HG03565 (cell line): Measurements from ENCODE around the gene CORO7.

Experiments used
- ATAC-seq: cut with Tn5 transposase; IDR thresholded peaks from one replicate; pipeline ENCODE4 v1.9.1; 2021; ENCODE audit warnings: mild to moderate bottlenecking, moderate library complexity; ENCODE audit not compliant: unreplicated experiment

The CORO7 gene

DNA sequence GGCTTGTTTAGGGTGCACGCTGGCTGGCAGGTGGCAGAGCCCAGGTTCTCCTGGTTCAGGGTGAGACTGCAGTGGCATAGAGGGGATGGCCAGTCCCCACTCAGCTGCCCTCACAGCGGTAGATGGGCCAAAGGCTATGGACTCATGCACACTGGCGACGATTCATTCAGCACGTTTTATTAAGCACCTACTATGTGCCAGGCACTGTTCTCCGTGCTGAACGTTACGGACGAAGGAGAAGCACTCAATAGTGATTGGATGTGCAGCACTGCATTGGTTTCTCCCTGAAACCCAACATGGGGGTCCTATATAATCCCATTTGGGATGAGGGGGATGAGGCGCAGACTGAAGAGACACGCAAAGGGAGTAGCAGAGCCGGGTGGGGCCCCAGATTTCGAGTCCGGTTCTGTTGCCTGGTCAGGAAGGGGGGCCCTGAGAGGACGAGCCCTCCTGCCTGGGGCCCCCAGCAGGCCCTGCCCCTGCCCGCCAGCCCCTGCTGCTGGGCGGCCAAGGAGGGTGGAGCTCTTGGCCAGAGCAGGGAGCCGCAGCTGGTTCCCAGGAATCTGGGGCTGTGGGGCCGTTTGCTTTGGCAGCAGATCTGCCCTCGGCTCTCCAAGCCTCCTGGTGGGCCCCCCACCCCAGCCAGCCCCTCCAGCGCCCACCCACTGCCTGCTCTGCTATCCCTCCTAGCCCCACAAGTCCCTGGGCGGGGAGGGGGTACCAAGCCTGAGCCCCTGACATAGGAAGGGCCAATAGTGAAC is 91.7 kb downstream of the CORO7 start:
- no peak for ATAC-seq

DNA sequence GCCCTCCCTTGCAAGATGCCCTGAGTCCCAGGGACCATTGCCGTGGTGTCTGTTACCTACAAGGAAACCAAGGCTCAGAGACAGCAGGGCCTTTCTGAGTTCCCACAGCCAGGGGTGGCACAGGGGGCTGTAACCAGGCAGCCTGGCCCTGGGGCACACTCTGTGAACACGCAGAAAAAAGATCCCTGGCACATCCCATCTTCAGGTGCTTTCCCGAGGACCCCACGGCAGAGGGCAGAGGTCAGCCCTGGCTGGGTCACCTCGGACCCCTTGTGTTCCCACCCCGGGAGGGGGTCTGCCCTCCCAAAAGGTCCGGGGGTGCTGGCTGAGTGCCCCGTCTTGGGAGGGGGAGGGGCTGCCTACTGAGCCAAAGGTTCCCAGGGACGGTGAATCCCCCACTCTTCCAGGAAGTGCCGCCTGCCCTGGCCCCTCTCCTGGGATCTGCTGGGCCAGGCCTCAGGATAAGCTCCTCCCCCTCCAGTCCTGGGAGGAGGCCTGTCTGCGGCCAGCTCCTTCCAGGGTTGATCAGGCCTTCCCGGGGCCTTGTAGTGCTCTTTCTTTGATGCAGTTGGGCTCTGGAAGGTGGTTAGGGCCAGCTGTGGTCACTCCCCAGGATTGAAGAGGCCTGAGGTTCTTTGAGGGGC is 92.4 kb downstream of the CORO7 start:
- ATAC-seq: no peak

DNA sequence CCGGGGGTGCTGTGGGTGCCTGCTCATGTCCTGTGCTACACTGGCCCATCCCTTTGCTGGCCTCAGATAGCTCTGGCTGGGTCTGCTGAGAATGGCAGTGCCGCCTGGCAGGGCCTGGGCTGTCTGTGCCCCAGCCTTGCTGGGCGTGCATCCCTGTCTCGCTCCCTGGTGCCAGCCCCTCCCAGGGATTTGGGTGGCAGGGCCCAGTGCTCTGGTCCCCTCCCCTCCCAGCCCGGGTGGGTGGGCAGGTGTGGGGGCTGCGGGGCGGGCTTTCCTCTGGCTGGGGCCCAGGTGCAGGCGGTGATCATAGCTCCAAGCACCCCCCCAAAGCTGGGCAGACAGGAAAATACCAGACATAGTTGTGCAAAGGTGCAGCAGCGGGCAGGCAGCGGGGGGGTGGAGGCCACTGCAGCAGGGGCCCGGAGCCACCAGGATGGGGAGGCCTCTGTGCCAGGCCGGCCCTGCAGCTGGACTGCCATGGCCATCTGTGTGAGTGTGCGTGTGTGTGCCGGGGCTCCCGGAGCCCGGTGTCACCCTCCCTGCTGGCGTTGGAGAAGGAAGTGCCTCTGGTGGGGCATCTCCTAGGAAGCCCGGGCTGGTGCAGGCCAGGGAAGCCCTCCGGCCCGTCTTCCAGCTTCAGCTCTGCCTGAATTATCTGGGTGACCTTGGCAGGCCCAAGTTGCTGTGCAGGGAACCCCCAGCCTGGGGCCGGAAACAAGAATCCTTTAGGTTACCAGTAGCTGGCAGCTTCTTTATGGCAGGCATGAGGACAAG is 93.1 kb downstream of the CORO7 start:
- ATAC-seq: no peak

DNA sequence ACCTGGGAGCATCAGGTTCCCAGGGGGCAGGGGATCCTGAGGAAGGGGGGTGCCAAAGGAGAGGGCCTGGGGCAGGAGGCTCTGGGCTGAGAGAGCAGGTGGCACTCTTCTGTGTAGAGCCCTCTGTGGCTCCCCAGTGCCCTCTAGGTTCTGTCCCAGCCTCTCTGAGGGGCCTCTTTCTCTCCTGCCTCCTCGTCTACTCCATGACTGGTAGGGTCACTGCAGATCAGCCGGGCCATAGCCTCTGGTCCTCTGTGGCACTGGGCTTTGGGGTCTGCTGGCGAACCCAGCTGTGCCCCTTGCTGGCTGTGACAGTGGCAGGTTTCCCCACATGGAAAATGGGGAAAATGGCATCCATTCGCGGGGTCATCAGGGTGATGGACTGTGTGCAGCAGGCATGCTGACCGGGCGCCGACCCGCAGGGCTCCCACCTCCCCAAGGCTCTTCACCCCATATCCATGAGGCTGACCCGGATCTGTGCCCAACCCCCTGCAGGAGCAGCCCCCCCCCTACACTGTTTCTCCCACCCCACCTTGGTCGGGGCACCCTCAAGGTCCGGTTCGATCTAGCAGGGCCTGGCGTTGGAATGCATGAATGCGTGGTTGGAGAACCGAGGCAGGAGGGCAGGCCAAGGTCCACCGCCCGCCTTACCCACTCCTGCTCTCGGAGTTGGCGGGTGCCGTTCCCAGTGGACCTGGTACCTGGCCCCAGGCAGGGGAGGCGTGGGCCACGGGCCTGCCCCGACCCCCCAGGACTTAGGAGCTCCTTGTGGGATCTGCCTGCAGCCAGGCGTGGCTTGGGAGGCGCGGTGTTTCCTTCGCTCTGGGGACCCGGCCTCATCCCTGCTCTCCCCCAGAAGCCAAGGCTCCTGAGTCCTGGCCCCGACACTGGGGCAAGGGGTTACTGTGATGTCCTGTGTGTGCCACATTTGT is 94.0 kb downstream of the CORO7 start:
- ATAC-seq: no peak

DNA sequence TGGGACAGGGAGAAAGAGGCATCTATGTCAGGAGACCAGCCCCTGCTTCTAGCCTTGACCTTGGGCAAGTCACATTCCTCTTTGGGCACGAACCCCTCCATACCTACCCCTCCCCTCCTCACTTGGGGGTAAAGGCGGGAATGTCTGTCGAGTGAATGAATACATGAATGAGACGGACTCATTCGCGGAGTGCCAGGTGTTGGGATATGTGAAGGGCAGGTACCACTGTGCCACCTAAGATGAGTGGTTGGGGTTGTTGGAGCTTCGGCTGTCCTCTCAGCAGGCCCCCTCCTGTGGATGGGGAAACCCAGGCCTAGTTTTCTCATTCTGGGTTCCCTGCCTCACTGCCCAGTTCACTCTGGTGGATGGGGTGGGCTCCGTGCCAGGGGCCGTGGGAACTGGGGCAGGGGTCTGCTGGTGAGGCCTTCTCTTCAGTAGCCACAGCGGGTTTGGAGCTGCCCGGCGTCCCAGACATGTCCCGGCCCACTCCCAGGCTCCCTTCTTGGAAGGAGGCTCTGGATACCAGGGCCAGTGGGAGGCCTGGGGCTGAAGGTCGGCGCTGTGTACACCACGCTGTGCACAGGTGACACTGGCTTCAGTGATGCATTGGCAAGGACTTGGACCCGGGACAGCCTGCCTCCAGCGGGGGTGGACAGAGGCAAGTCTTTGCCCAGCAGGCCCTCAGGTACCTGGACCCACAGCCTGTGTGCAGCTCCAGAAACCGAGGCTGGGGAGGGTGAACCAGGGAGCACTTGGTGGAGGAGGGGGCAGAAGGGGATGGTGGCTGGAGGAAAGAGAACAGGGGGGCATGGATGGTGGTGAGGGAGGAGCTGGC is 94.9 kb downstream of the CORO7 start:
- no peak for ATAC-seq

DNA sequence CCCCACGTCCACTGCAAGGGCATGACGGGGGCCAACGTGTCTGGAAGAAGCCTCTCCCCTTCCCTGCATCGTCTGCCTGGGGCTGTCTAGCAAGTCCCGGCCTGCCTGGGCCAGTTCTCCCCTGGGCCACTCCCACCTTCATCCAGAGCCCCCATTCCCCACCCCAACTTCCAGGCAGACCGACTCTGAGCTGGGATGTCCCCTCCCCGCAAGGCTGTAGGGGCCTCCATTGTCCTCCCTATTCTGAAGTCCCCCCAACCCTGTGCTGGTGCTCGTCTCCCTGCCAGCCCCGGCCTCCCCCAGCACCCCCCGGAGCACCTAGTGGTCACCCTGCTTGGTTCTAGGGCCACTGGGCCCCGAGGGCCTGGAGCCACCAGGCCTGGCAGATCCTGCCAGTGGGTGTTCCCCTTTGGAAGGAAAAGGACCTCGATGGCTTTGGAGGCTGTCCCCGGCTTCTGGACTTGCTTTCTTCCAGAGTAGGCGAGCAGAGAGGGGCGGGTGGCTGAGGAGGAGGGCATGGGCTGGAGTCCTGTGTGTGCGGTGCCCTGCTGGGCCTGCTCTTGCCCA is 95.7 kb downstream of the CORO7 start:
- no peak for ATAC-seq

DNA sequence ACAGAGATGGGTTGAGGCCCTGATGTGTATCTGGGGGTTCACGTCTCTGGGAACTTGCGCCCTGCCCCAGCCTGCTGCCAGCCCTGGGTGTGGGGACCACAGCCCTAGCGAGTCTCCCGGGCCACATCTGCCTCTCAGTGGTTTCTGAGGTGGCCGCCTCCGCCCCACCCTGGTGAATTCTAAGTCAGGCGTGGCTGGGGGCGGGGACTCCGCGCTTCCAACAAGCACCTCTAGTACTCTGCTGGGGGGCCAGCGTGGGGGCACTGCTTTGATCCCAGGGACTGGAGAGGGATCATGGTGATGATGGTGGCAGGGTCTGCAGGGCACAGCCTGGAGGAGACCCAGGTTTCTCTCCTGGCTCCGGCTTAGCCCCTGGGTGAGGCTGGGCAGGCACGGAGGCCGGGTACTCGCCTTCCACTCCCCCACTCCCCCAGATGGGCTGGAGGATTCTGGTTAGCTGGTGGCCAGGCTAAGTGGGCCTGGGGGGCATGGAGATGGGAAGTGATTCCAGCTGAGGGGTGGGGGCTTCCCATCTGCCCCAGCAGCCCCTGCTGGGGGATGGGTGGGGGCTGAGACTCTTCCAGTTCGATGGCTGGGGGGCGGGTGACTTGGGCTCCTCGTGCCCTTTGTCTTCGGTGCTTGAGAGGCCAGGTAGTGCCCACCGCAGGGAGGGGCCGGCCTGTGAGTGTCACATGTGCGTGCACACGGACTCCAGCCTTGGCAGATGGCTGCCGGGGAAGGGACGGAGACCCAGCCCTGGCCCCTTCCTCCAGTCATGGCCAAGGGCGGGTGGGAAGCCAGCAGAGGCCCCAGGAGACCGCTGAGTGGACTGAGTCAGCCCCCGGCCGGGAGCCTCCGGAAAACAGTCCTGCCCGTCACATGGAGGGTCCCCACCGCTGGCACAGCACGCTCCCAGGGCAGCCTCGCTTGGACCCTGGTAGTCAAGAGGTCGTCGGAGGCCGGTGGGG is 96.7 kb downstream of the CORO7 start:
- ATAC-seq: no peak

DNA sequence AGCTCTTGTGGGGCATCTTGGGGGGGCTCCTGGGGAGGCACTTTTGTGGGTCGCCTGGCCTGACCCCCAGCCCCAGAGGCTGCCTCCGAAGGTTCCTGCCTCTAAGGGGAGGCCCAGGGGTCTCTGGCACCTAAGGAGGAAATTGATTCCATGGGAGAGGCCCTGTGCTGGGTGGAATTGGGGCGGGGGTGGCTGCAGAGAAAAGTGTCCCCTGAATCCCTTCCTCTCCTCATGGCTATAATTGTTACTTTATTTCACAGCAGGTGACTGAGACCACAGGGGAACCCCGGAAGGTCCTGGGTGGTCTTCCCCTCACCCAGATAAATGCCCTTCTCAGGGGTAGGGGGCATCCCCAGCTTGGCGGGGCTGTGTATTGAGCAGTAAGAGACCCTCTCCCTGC is 97.4 kb downstream of the CORO7 start:
- no peak for ATAC-seq

DNA sequence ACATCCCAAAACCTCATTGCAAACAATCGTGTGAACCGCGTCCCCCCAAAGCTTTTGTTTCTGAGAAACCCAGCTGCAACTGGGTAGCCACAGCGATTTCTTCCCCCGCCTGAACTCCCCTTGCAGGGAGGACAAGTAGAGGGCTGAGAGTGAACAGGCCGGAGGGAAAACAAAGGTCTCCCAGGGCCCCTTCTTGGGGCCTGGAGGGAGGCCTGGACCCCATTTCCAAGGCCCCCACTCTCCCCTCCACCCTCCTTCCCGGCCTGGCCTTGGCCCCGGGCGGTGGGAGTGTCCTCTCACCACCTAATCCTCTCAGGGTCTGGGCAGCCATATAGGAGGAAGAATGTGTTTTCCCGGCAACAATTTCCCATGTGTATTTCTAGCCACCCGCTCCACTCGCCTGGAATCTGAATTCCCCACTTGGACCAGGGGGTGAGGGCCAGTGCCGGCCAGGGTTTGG is 97.9 kb downstream of the CORO7 start:
- ATAC-seq: no peak

DNA sequence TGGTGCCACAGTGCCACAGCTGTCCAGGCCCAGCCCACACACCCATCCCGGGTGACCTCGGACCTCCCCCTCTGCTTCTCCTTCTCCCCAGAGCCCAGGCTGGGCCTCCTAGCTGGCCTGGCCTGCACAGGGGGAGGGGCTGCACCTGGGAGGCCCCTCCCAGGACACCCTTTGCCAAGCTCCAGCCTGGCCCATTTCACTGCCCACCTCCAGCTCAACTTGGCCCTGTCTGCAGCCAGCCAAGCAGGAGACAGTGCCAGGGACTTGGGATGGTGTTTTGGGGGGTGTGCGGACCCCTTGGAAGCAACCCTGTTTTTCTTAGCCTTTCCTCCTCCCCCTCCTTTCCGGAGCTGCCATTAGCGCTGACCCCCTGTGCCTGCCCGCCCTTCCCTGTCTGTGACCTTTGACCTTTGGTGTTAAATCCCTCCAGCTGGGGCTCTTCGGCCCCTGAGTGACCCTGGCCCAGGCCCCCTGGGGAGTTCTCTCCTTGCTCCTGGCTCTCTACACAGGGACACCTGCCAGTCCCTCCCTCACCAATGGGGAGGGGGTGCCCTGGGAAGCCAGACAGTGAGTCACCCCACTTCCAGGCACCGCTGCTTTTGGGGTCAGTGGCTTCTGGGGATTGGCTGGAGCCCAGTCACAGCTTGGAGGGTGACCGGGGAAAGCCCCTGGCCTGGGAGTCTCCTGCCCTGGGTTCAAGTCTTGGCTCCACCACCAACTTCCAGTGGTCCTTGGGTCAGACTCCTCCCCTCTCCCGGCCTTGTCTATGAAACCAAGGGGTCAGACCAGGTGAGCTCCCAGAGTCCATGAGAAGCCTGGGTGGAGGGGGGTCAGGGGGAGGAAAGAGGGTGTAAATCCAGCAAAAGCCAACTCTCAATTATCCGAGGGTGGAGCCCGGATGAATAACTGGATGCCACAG is 98.6 kb downstream of the CORO7 start:
- no peak for ATAC-seq

DNA sequence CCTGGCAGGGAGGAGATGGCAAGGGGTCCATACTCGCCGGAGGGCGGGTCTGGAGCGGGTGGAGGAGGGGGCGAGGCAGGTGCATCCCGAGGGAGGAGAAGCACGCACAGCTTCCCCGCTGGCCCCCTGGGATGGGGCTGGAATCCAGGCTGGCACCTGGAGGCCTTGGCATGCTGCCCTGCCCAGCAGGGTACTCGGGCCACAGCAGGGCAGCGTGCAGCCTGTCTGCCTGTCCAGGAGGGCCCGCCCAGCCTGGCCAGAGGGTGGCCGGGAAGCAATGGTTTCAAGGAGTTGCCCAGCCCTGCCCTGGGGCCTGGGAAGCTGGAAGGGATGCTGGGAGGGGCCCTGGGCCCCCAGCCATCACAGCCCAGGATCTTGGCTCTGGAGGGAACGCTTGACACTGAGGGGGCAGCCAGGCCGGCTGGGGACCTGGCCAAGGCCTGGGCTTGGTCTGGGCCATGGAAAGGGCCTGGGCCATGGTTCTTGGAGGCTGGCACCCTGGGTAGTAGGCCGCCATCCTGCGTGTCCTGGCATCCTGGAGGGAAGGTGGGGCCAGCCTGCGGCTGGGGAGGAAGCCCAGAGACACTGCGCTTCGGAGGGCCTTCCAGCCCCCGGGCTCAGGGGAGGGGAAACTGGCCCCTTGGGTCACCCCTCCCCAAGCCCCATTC is 99.4 kb downstream of the CORO7 start:
- ATAC-seq: no peak

DNA sequence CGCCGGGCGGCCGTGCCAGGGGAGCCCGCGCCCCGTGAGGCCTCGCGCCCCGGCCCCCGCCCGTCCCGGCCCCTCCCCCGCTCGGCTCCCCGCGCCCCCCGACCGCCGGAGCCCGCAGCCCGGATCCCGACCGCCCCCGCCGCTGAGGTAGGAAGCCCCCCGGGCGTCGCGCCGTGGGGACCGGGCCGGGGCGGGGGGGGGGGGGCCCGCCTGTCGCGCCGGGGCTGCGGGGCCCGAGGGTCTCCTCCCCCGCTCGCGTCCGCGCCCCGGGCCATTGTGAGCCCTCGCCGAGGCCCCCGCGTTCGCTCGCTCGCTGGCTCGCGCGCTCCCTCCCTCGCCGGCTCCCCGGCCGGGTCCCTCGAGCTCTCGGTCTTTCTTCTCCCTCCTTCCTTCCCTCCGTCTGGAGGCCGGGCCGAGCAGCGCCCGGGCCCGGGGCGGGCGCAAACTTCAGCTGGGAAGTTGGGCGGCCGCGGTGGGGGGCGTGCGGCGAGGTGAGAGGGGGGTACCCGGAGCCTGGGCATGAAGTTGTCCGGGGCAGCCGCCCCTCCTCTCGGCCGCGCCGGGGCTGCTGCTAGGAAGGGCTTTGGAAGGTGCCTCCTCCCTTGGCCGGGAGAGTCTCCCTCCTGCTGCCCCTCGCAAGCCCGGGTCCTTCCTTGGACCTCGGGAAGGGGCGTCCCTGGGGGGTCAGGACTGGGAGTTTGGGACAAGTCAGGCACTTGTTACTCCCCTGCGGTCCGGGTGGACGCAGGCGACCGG is 100.1 kb downstream of the CORO7 start:
- no peak for ATAC-seq

DNA sequence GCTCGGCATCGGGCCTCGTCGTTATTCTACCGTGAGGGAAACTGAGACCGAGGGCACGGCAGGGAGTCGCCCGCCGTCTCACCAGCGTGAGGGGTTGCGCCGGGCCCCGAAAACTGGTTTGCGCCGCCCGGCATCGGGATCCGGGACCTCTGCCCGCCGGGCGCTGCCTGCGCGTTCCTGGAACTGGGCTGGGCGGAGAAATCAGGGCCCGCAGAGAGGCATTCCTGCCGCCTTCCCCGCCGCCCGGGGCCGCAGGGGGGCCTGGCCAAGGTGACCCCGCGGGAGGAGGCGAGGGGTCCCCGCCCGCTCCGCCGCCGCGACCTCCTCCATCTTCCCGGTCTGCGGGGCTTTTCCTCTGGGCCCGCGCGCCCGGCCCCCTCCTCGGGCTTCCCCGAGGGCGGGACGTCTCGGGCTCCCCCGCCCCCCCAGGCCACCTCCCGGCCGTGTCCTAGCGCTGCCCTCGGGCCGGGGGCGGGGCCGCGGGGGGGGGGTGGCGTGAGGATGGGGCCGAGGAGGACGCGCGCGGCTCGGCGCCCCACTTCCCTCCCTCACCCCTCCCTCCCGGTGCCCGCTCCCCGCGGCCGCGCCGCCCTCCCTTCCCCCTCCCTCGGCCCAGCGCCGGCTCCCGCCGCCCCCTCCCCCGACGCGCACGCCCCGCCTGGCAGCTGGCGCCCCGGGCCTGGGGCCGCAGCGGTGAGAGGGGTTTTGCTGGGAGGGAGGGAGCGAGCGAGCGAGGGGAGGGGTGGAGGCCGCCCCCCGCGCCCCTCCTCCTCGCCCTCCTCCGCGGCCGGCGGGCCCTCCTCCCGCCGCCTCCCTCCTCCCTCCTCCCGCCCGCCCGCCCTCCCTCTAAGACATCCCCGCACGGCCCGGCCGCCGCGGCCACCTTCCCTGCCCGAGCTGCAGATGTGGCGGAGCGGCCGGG is 100.9 kb downstream of the CORO7 start, which contains the start of gene GLIS2:
Gene GLIS2, plus strand, starts transcription at position 882 of the 922 bp plus-strand sequence. CDS start 16,214 bp downstream, outside the sequence.
- no peak for ATAC-seq

DNA sequence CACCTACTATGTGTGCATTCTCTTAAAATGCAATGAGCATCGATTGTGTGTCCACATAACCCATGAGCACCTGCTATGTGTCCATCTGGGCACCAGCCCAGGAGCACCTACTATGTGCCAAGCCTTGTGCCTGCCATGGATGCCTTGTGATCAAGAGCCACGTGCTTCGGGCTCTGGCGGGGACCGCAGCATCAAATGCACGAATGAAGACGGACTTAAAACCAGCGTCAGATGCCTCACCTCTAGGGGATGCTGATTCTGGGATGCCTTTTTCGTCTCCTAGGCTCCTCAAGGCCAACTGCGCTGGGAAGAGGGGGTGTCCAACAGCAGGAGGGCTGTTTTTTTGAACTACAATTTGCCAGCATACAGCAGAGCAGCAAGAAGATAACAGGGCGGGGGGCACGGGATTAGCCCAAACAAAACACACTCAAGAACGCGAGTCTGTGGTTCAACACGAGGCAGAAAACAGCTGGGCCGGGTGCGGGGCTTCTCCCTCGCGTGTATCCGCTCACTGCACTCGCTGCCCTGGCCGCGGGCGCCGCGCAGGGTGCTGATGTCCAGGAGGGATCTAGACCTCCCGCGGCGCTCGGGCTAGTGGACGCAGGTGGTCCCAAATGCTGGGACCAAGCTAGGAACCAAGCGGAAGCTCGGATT is 101.7 kb downstream of the CORO7 start:
- no peak for ATAC-seq
